NCI-H1092 treated with DMSO at 0.1 percent for 48 hours (cell line): ENCODE data around the gene STRIP1.
"Not testable (repeated sequence)": the region's sequence is repeated elsewhere in the genome, so short reads cannot be mapped to it uniquely, and the experiment has no call there.

Experiments used
- DNase-seq: peaks from one replicate; lab custom pipeline; 2025; lab: John Stamatoyannopoulos, UW

Gene STRIP1

DNA sequence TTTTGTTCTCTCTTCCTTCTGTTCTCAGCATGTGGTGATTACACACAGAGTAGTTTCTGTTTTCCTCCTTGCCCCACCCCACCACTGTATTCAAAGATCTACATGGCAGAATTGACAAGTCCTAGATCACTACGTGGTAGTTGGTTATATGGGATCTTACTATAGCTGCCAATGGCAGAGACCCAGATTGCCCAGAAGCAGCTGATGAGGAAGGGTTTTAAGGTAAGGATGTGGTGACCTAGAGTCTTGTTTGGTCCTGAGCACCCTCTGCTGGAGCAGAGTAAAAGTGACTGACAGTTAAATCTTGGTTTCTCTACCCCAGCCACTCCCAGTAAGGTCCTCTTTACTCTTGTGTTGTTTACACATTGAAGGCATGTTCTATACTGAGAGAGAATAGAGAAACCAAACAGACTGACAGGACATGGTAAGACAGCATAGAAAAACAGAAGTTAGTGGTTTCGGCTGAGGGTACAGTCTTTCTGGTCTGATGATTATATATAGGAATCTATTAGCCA lies 22.8 kb upstream of the STRIP1 start:
- DNase-seq = peak; percentile 52

- DNase-seq = no peak
Measured at GRCh38 chr1:110012100-110012780, 22.2 kb upstream of the STRIP1 start.

GRCh38 chr1:110017792-110018191 lies 16.6 kb upstream of the STRIP1 start:
- DNase-seq = no peak

GRCh38 chr1:110018396-110018795 lies 16.0 kb upstream of the STRIP1 start:
- no peak for DNase-seq

GRCh38 chr1:110019770-110020169 lies 14.7 kb upstream of the STRIP1 start:
- no peak for DNase-seq

DNA sequence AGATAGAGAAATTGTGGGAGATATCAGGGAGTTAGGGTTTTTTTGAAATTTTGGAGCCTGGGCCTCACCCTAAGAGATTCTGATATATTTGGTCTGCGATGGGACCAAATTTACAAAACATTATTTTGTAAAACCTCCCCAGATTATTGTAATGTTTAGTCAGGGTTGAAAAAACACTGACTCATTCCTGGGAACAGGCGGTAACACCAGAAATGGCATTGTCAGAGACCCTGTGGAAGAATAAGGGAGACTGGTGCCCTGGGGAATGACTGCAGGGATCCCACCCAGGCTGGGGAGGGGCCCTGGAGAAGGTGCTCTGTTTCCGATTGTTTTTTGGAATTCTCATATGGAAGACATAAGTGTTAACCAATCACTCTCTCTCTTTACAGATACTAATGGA lies 13.1 kb upstream of the STRIP1 start:
- DNase-seq = no peak

GRCh38 chr1:110024613-110025012 lies 9.8 kb upstream of the STRIP1 start:
- no peak for DNase-seq

DNA sequence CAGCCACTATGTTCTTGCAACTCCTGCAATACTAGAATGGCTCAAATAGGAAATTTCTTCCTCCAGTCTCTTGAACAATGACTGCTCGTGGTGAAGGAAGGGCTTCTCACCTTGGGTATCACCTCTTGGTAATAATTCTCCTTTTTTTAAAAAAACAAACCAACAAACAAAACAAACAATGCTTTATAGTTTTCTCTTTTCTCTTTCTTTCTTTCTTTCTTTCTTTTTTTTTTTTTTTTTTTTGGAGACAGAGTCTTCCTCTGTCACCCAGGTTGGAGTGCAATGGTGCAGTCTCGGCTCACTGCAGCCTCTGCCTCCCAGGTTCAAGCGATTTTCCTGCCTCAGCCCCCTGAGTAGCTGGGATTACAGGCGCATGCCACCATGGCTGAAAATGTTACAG lies 3.7 kb upstream of the STRIP1 start:
- DNase-seq = not testable (repeated sequence)

DNA sequence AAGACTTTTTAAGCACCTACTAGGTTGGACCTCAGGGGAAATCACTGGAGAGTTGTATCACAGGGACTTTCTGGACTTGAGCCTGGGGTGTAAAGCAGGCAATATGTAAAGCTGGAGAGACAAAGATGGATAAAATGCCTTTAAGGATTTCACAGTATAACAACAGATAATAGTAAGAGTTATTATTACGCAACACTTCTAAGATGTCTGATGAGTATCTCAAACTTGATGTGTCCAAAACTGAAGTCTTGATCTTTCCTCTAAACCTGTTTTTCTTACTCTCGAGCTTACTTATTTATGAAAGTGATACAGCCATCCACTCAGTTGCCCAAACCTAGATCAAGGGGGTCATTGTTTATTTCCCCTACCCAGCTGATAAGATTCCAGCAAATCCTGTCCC lies 2.1 kb upstream of the STRIP1 start:
- no peak for DNase-seq

- no peak for DNase-seq
Measured at GRCh38 chr1:110033421-110033820, 1.0 kb upstream of the STRIP1 start.

DNA sequence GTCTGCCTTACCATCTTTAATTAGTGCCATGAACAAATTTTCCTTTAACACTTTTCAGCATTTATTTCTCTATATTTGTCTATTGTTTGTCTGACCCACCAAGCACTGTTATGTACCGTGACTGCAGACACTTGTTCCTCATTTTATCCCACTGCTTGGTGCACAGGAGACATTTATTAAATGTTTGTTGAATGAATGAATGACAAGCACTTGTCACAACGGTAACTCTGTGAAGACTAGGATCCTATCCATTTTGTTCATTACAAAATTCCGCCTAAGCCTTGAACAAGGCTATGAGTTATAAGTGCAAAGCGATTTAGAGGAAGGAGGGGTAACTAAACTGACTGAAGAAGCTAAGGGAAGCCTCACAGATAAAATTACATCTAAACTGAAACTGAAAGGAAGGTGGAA lies 379 bp upstream of the STRIP1 start:
- DNase-seq = no peak

- peak; percentile 28 for DNase-seq
Measured at GRCh38 chr1:110035236-110035752, 870 bp downstream of the STRIP1 start.

DNA sequence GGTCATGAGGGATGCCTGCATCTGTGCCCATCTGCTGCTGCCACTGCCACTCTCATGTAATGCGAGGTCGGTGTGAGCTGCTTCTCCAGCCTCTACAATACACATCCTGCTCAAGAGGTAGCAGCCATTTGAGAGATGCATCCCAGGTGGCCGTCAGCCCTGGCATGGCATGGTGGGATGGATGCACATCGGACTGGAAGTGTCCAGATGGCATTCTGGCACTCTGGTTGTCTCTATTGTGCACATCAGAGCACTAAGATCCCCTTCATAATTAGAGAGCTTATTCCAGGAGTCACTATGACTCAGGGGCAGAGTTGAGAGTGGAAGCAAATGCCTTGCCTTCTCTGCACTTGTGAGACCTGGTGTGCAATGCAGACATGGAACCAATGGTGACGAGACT lies 3.8 kb downstream of the STRIP1 start:
- DNase-seq = no peak

- DNase-seq = no peak
Measured at GRCh38 chr1:110039641-110040040, 5.2 kb downstream of the STRIP1 start.

GRCh38 chr1:110040548-110040947 lies 6.1 kb downstream of the STRIP1 start:
- DNase-seq = no peak

DNA sequence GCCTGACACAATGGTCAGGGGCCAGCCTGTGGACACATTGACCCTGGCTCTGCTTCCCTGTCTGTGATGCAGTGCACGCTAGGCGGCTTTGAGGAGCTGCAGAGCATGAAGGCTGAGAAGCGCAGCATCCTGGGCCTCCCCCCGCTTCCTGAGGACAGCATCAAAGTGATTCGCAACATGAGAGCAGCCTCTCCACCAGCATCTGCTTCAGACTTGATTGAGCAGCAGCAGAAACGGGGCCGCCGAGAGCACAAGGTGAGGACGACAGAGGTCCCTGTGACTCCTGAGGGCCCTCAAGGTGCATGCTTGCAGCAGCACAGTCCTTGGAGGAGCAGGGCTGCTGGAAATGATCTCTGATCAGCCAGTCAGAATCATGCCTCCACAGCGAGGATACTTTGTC lies 8.6 kb downstream of the STRIP1 start:
- no peak for DNase-seq

DNA sequence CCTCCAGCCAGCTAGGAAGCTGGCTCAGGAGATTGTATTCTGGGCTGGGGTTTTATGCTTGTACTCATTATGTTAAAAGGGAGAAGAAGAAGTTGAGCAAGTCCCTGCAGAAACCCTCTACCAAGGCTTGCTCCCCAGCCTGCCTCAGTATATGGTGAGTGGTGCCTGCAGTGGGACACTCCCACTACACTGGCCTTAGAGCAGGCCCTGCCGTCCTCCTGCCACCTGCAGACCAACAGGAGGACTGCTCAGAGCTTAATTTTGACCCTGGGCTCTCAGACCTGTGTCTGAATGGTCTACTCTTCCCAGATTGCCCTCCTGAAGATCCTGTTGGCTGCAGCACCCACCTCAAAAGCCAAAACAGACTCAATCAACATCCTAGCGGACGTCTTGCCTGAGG lies 13.0 kb downstream of the STRIP1 start:
- DNase-seq = no peak

DNA sequence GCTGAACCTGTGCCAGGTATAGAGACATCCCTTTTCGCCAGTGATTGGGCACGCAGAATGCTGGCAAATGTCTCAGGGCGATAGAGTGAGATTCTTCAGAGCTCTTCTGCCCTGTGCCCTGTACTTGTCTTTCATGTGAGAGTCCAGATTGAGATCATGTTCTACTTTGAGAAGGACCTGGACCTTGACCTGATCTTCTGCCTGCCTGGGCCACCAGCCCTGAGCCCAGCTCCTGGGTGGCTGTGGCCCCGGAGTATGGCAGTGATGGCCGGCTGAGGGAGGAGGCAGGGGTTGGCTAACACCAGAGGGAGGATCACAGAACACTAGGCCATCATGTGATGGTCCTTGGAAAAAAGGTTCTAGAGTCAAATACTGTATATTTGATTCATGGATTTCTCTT lies 13.8 kb downstream of the STRIP1 start:
- no peak for DNase-seq

DNA sequence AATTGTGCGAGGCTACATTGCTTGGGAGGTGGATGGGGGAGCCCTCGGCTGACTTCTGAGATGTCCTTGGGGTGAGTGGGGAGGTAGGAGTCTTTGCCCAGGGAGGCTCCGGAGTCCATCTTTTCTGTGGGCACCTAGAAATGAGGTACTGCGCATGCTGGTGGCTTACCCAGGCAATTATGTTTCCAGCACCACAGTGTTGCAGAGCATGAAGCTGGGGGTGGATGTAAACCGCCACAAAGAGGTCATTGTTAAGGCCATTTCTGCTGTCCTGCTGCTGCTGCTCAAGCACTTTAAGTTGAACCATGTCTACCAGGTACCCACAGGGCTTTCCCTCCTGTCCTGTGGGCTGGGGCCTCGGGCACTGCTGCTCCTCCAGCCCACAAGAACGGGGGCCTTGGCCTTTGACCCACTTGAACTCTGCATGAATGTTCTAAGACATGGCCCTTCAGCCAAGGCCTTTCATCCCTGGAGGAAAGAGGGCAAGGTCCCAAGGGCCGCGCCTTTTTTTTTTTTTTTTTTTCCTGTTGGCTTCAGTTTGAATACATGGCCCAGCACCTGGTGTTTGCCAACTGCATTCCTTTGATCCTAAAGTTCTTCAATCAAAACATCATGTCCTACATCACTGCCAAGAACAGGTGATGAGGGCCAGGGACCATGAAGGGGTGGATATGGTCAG lies 14.6 kb downstream of the STRIP1 start:
- no peak for DNase-seq

DNA sequence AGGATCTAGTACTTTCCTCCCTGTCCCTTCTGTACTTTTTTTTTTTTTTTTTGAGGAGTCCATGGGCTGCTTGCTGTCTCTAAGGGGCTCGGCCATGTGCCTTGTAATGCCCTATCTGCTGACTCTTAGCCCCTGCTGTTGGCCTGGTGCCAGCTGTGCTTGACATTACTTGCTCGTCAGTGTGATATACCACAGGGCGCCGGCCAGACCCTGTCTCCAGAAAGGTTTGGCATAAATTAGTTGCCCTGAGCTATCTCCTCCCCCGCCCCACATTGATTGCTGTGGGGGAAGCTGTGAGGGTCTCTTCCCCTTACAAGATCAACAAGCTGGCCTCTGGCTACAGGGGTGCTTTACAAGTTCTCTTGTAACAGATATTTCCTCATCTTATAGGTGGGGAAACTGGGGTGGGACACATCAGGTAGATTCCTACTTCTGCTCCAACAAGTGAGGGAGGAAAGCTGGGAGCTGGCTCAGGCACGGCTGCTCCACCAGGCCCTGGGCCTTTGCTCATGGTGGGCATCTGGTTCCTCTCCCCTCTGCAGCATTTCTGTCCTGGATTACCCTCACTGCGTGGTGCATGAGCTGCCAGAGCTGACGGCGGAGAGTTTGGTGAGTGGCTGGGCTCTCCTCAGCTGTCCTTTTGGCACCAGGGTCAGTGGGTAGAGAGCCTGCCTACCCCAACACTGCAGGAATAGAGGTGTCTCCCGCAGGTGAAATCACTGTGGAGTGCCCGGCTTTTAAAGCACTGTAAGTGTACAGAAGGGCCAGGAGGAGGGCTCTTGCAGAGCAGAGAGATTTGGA lies 15.6 kb downstream of the STRIP1 start:
- DNase-seq = no peak

GRCh38 chr1:110050602-110051261 lies 16.3 kb downstream of the STRIP1 start:
- DNase-seq = no peak

GRCh38 chr1:110051262-110051648 lies 16.8 kb downstream of the STRIP1 start:
- DNase-seq = no peak
